Transverse colon (tissue), 3 donors: ENCODE data around the gene SRSF2.

Experiments used
- EP300 ChIP-seq: sonication (generic); formaldehyde crosslinking; IDR thresholded peaks from one replicate; pipeline ENCODE4 v1.6.1; 2017; ENCODE audit warnings: antibody characterized with exemption, low read depth
- POLR2A ChIP-seq: fragments of 450-650 bp; IDR thresholded peaks from one replicate; pipeline ENCODE4 v1.6.1; 2016; ENCODE audit warnings: antibody characterized with exemption, mild to moderate bottlenecking, moderate library complexity
- TF ChIP-seq, protein P1 (sequence below), 5 experiments: fragments of 200-600 bp in 3 of 5; fragments of 450-650 bp in 2 of 5; sonication (generic) in 3 of 5; IDR thresholded peaks; 1 replicate in 2 of 5; 2 replicates in 3 of 5; pipeline ENCODE4 v1.5.1; 2016 to 2017; ENCODE audit warnings: antibody characterized with exemption in 5 of 5, inconsistent platforms in 3 of 5, mild to moderate bottlenecking in 2 of 5, moderate library complexity in 1 of 5

DNA sequence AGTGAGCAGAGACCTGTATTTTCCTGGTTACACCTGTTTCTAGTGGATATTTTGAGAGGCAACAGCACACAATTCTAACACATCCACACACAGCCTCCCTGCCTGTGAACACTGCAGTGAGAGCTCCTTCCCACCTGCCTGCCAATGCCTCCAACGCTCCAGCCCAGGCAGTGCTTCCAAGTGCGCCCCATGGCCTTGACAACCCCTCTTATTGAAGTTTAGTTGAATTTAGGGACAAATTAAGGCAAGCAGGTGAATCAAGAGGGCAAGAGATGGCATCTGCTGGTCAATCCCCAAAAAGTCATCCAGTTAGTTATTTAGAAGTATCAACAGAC lies 21.7 kb downstream of the SRSF2 start:
- TF ChIP-seq, protein P1, sequence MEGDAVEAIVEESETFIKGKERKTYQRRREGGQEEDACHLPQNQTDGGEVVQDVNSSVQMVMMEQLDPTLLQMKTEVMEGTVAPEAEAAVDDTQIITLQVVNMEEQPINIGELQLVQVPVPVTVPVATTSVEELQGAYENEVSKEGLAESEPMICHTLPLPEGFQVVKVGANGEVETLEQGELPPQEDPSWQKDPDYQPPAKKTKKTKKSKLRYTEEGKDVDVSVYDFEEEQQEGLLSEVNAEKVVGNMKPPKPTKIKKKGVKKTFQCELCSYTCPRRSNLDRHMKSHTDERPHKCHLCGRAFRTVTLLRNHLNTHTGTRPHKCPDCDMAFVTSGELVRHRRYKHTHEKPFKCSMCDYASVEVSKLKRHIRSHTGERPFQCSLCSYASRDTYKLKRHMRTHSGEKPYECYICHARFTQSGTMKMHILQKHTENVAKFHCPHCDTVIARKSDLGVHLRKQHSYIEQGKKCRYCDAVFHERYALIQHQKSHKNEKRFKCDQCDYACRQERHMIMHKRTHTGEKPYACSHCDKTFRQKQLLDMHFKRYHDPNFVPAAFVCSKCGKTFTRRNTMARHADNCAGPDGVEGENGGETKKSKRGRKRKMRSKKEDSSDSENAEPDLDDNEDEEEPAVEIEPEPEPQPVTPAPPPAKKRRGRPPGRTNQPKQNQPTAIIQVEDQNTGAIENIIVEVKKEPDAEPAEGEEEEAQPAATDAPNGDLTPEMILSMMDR (IDR thresholded peaks at IDR 0.05) = no peak
- TF ChIP-seq POLR2A (no peak), EP300 (no peak)
